IPS-NIHi7 (cell line): ENCODE data around the gene CYTH1.
"Not testable (repeated sequence)": the region's sequence is repeated elsewhere in the genome, so short reads cannot be mapped to it uniquely, and the experiment has no call there.

ENCODE experiments used
- DNase-seq: peaks from one replicate; pipeline ENCODE4 v3.0.0; 2012; ENCODE audit warnings: mixed read lengths; ENCODE audit errors: extremely low spot score

The CYTH1 gene

GRCh38 chr17:78787444-78787843 is 5.4 kb upstream of the CYTH1 start:
- DNase-seq = no peak

- DNase-seq = no peak
Measured at GRCh38 chr17:78785663-78786057, 3.6 kb upstream of the CYTH1 start.

DNA sequence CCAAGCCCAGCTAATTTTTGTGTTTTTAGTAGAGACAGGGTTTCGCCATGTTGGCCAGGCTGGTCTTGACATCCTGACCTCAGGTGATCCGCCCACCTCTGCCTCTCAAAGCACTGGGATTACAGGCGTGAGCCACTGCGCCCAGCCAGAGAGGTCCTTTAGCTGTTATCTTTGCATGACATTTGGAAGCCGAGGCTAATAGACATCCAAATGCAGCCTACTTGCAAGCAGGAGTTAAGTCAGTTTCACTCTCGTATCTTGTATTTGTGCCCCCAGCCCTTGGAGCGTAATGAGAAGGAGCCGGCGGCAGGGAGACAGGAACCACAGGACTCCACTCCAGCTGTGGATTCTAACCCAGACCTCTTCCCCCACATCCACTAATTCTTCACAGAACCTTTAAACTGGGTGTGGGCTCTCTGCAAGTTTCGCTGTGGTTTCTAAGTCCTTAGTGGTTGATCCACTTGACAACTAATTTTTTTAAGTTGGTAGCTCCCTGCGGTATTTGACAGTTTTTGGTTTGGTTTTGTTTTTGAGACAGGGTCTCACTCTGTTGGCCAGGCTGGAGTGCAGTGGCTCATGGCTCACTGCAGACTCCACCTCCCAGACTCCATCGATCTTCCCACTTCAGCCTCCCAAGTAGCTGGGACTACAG is 3.1 kb upstream of the CYTH1 start:
- no peak for DNase-seq

DNA sequence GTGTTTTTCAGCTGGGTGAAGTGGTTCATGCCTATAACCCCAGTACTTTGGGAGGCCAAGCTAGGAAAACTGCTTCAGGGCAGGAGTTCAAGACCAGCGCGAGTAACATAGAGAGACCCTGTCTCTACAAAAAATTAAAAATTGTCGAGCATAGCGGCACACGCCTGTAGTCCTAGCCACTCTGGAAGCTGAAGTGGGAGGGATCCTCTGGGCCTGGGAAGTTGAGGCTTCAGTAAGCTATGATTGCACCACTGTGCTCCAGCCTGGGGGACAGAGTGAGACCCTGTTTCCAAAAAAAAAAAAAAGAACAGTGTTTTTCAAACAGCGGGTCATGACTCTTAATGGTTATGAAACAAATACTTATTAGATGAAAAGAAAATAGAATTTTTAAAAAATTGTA is 2.3 kb upstream of the CYTH1 start:
- no peak for DNase-seq

DNA sequence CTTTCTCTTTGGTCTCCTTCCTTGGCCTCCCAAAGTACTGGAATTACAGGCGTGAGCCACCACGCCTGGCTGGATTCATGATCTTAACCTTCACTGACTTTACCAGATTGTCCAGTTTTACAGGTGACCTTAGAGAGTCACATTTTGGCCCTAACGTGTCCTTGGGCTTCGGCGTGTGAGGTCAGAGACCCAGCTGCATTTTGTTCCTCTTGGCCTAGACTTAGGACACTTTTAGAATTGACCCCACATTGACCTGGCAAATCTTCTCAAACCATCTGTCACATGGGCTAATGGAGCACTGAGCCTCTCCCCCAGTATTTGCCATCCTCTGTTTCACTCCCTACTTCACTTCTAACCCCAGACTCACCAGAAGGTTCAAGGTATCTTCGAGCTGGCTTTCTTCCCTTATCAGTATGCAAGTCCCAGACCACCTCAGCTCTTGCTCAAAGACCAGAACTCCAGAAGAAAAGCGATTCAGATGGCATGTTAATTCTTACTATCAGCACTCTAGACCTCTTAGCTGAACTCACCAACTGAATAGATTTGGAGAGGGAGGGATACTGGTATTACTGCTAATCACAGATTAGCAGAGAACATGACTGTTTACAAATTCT is 1.7 kb upstream of the CYTH1 start:
- DNase-seq = no peak

DNA sequence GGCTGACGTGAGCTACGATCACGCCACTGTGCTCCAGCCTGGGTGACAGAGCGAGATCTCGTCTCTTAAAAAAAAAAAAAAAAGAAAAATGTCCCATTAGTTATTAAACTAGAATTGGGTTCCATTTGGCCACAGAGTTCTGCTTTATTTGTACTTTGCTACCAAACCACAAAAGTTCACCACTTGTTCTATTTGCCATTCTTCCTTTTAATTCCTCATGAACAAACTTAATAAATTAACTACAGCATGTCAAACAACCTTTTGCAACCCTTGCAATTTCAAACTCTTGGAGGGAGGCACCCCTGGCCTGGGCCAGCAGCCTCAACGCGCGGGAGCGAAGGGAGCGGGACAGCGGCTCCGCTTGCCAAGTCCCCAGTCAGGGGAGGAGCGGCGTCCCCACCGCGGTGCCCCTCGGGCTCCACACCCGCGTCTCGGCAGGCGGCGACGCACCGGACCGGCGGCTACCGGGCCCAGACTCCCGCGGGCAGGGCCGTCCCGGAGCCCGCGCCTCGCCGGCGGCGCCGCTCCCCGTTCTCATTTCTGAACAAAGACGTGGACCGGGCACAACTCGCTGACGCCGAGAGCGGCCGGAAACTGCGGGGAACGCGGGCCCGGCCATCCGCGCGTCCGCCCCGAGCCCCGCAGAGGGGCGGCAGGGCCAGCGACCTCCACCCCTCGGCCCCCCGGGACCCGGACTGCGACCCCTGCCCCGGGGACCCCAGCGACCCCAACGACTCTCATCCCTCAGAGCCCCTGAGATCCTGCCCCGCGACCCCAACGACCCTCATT is 775 bp downstream of the CYTH1 start:
- DNase-seq = no peak

- DNase-seq = no peak
Measured at GRCh38 chr17:78780335-78780734, 1.7 kb downstream of the CYTH1 start.

DNA sequence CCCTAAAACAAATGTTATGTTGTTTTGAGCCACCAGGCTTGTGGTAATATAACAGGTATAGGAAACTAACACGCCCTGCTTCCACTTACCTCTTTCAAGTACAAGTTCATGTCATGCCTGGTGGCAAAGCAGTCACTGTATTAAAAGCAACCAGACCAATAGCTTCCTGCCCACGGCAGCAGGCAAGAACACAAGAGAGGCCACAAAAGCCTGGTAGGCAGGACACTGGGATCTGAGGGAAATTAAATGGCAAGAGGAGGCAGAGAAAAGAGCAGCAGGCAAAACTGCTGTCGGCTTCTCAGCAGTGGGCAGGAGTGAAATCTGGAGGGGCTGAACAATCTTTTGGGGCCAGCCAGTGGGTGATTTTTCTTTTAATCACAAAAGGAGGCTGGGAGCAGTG is 2.2 kb downstream of the CYTH1 start:
- no peak for DNase-seq

DNA sequence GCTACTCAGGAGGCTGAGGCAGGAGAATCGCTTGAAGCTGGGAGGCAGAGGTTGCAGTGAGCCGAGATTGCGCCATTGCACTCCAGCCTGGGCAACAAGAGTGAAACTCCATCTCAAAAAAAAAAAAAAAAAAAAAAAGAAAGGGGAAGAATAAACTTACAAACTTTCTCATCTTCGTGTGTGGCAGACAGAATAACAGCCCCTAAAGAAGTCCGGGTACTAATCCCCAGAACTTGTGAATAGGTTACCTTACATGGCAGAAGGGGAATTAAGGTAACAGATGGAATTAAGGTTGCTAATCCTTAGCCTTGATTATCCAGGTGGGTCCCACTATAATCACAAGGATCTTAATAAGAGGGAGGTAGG is 2.8 kb downstream of the CYTH1 start:
- not testable (repeated sequence) for DNase-seq

DNA sequence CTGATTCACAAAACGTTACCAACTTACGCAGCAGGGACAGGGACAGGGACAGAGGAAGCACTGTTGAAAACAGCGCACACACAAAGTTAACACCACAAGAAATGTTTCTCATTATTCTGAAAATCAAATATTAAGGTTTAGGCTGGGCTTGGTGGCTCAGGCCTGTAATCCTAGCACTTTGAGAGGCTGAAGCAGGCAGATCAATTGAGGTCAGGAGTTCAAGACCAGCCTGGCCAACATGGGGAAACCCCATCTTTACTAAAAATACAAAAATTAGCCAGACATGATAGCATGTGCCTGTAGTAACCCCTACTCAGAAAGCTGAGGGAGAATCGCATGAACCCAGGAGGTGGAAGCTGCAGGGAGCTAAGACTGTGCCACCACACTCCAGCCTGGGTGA is 4.2 kb downstream of the CYTH1 start:
- DNase-seq = no peak

GRCh38 chr17:78774956-78775571 is 7.0 kb downstream of the CYTH1 start:
- no peak for DNase-seq

- DNase-seq = no peak
Measured at GRCh38 chr17:78774453-78774852, 7.6 kb downstream of the CYTH1 start.

DNA sequence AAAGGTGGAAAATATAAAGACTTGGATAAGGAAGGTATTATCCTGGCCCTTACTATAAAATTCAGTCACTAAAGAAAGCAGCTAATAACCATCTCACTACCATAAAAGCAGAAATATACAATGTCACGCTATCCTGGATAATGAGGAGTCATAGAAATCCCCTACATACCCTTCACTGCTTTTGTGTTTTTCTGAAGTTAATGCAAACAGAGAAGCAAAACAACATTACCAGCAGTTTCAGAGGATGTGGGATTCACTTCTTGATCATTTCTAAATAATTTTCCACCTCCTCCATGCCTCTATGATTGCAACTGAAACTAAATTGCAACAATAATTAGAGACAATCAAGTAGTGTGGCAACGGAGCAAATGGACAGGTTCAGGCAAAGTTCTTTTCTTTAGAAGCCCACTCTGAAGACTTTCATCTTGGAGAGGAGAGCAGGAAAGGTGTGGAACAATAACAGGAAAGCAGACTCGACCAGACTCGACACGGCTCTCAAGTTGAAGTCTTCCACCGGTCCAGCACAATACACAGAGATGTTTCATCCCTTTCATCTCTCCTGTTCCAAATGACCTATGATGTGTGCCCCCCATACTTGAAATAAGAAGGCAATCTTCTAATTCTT is 10.2 kb downstream of the CYTH1 start:
- no peak for DNase-seq

DNA sequence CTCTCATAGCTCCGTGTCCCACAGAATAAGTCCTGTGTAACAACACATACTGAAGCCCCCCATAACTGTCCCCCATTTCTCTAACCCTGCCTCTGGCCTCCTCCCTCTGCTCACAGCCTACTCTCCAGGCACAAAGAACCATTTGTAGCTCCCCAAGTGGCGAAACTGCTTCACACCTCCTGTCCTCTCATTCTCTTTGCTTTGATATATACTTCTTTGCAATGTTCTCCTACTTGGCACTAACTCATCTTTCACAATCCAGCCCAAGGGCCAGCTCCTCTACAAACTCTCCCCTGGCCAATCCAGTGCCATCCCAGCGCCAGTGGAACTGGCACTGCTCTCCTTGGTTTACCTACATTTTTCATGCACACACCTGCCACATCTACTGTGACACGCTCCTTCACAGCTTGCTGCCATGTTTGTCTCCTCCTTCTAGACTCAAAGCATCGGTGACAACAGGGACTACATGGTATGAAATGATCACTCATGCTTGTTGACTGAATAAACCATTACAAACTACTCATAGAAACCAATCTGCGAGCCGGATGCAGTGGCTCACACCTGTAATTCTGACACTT is 12.8 kb downstream of the CYTH1 start:
- DNase-seq = no peak

- DNase-seq = no peak
Measured at GRCh38 chr17:78767806-78768205, 14.3 kb downstream of the CYTH1 start.

- DNase-seq = no peak
Measured at GRCh38 chr17:78766743-78767294, 15.3 kb downstream of the CYTH1 start.

DNA sequence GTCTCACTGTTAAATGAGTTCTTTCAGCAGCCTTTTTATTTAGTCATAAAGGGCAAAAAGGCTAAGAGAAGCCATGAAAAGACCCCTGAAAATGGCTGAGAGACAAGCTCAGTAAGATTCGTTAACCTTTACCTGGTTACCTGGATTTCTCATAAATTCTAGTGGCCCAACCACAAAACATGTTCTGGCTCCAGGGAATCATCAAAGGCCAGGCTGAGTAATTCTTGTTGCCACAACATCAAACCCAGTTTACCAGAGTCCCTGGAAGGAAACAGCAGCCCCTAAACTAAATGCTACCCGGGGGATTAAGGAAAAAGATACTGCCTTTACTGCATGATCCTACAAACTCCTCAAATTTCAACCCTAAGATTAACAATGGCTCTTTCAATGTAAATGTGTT is 15.8 kb downstream of the CYTH1 start:
- DNase-seq = no peak

DNA sequence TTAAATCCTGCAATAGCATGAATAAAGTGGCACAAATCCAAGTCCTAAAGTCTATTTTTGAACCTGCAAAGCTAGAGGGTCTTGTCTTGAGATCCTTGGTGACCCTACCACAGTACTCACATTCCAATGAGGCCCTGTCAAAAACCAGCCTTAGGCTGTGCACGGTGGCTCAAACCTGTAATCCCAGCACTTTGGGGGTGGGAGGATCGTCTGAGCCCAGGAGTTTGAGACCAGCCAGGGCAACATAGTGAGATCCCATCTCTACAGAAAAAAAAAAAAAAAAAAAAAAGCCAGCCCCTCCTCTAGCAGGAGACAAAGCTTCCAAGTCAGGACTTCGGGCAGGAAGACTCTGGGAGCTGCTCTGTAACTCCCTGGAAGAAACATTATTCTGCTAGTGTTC is 16.3 kb downstream of the CYTH1 start:
- no peak for DNase-seq

DNA sequence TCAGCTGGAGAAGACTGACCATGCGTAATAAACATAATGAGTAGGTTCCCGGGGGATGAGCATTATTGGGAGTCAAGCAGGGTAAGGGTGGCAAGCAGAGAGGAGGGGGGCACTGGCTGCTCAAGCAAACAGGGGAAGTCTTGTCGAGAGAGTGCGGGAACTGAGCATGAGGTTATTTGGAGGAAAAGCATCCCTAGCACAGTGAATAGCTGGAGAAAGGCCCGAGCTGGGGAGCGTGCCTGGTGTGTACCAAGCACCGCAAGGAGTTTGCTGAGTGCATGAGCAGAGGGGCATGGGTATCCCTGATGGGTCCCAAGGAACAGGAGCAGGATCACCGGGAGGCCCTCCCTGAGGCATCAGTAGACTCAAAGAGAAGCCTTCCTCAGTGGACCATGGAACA is 17.2 kb downstream of the CYTH1 start:
- DNase-seq = no peak

DNA sequence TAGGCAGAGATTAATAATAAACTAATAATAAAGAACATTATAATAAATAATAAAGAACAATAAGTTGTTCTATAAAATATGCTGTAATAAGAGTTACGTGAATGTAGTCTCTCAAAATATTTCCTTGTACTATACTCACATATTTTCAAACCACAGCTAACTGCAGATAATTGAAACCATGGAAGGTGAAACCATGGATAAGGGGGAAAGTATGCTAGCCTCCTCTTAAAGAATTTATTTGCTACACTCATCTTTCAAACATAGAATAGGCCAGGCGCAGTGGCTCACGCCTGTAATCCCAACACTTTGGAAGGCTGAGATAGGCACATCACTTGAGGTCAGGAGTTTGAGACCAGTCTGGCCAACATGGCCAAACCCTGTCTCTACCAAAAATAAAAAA is 18.5 kb downstream of the CYTH1 start:
- DNase-seq = no peak

GRCh38 chr17:78761789-78762406 is 20.2 kb downstream of the CYTH1 start:
- DNase-seq = no peak
